ENCODE measurements around the gene ENKD1. TPM values are rescaled to one million over a fixed set of nuclear protein-coding genes. Genes with fewer than 3 reads are reported as not detected.

Gene ENKD1
- total and polyA plus RNA-seq, 2 of the 4 experiments (the other 2 are of a cell fraction) = 2.9 to 6.3 TPM

GRCh38 chr16:67714522-67714921 lies 48.0 kb upstream of the ENKD1 start:
- H2BK20ac ChIP-seq (ENCODE audit: low read depth, low read length) = no peak overlapping the region
- no peak overlapping the region for H3K4ac ChIP-seq (ENCODE audit: low read depth, low read length)
- H3K9me1 ChIP-seq (ENCODE audit: insufficient read depth, low read length) = peaks cover 12% of the 10 kb centered on the region; the same call in 1 of the 2 replicates
- intact Hi-C loops (cut with micrococcal nuclease) = no loop called here
- no peak overlapping the region for H2AFZ ChIP-seq (replicated peaks; ENCODE audit: low read length, poor library complexity)
- no peak overlapping the region for H4K8ac ChIP-seq (ENCODE audit: low read depth in 2 of 2, low read length in 2 of 2)
- no peak overlapping the region for H4K5ac ChIP-seq (ENCODE audit: low read depth, low read length)
- no peaks in the 10 kb centered on the region for H3K9me3 ChIP-seq (ENCODE audit: control insufficient read depth, insufficient read depth, low read length)
- no peaks in the 10 kb centered on the region for H3K27me3 ChIP-seq (ENCODE audit: control insufficient read depth, insufficient read depth, low read length)
- H4K20me1 ChIP-seq (ENCODE audit: insufficient read depth, low read length) = peaks cover 8% of the 10 kb centered on the region
- dilution Hi-C loops (cut with HindIII; ENCODE audit: low sequenced_read_pairs, unreplicated experiment) = no loop called here
- H3K56ac ChIP-seq (ENCODE audit: extremely low read depth, insufficient read depth, low read length) = no peak overlapping the region
- no peak for ATAC-seq (ENCODE audit: low read depth)
- H3K79me1 ChIP-seq (ENCODE audit: low read depth in 1 of 2, low read length in 2 of 2) = peaks cover 27 to 53% of the 10 kb centered on the region in 2 experiments
- in situ Hi-C loops (cut with MboI; ENCODE audit: low sequenced_read_pairs) = no loop called here
- ChIA-PET CTCF (no interaction called here), POLR2A (ENCODE audit: unreplicated experiment) (no interaction called here)
- no peak overlapping the region for H3K18ac ChIP-seq (ENCODE audit: low read depth, low read length)
- TF ChIP-seq CHD1 (IDR thresholded peaks at IDR 0.05; ENCODE audit: low read depth, low read length) (no peak), SMC3 (IDR thresholded peaks at IDR 0.05; ENCODE audit: low read depth, low read length) (no peak), USF2 (IDR thresholded peaks at IDR 0.05; ENCODE audit: low read depth, low read length) (no peak), MAZ (IDR thresholded peaks at IDR 0.05; ENCODE audit: borderline replicate concordance, low read depth, low read length) (no peak), CTCF (conservative IDR thresholded peaks at IDR 0.05; ENCODE audit: low read depth, low read length) (no peak), RFX5 (IDR thresholded peaks at IDR 0.05; ENCODE audit: low read depth, low read length) (no peak), CEBPB (IDR thresholded peaks at IDR 0.05; ENCODE audit: low read depth, low read length) (no peak), POLR2A (IDR thresholded peaks at IDR 0.05; ENCODE audit: low read depth, low read length) (no peak), RCOR1 (IDR thresholded peaks at IDR 0.05; ENCODE audit: insufficient replicate concordance, low read length) (no peak), BHLHE40 (IDR thresholded peaks at IDR 0.05; ENCODE audit: low read depth, low read length) (no peak), MXI1 (IDR thresholded peaks at IDR 0.05; ENCODE audit: borderline replicate concordance, low read depth, low read length) (no peak), FOS (IDR thresholded peaks at IDR 0.05; ENCODE audit: low read depth, low read length) (no peak), ELK1 (IDR thresholded peaks at IDR 0.05; ENCODE audit: borderline replicate concordance, low read depth, low read length) (no peak), RAD21 (IDR thresholded peaks at IDR 0.05; ENCODE audit: low read length) (no peak), NFE2L2 (IDR thresholded peaks at IDR 0.05; ENCODE audit: low read depth, low read length) (no peak), MAFK (IDR thresholded peaks at IDR 0.05; ENCODE audit: low read depth, low read length) (no peak)
- H3K36me3 ChIP-seq (ENCODE audit: control insufficient read depth, insufficient read depth, low read length) = no peaks in the 10 kb centered on the region; the same call in 1 of the 2 replicates
- BruUV-seq (replicated peaks) = no TSS peak
- H3K4me2 ChIP-seq (ENCODE audit: low read depth, low read length) = no peak overlapping the region
- WGBS, 2 experiments (ENCODE audit: extremely low coverage in 2 of 2, insufficient read length in 1 of 2) = no CpG with 5 or more reads among the region's 1 CpG
- H2AK9ac ChIP-seq (replicated peaks; ENCODE audit: low read depth, low read length, poor library complexity) = no peak overlapping the region
- no peak overlapping the region for H3K9ac ChIP-seq (ENCODE audit: low read depth, low read length)
- H3K4me1 ChIP-seq (ENCODE audit: control insufficient read depth, insufficient read depth, low read length) = peaks cover 3% of the 10 kb centered on the region
- no peak overlapping the region for H2AK5ac ChIP-seq (ENCODE audit: low read depth, low read length)
- no peak overlapping the region for H3K23ac ChIP-seq (ENCODE audit: low read depth, low read length)
- DNase-seq = no peak
- H2BK15ac ChIP-seq (ENCODE audit: low read depth, low read length) = no peak overlapping the region
- no peak overlapping the region for H3K27ac ChIP-seq (ENCODE audit: insufficient read depth, low read length)
- H2BK5ac ChIP-seq (ENCODE audit: low read depth, low read length, poor library complexity, severe bottlenecking) = no peak overlapping the region
- no peak overlapping the region for H3K4me3 ChIP-seq (ENCODE audit: insufficient read depth, low read depth, low read length)
- no peak overlapping the region for H2BK120ac ChIP-seq (ENCODE audit: low read depth, low read length)
- H4K91ac ChIP-seq (ENCODE audit: insufficient read depth, low read depth, low read length) = no peak overlapping the region
- no peak overlapping the region for H3K14ac ChIP-seq (replicated peaks; ENCODE audit: low read depth, low read length)
